Kidney tubule cell (primary cell): ENCODE results near the gene KBTBD4.

Experiments used
- DNase-seq: peaks from one replicate; pipeline ENCODE4 v3.0.0-alpha.2; 2018; ENCODE audit warnings: low spot score

The KBTBD4 gene

GRCh38 chr11:47578524-47579494 is at the start of gene KBTBD4, which contains the start of gene NDUFS3:
TSS of gene KBTBD4 (minus strand) at chr11:47578970. CDS start at chr11:47578951, 19 bp downstream.
TSS of gene NDUFS3 (plus strand) at chr11:47579074. CDS start at chr11:47579092, 18 bp downstream.
- peak; percentile 89 for DNase-seq

- DNase-seq = no peak
Measured at GRCh38 chr11:47628026-47628425, 49.3 kb upstream of the KBTBD4 start.

- DNase-seq = no peak
Measured at GRCh38 chr11:47626234-47626633, 47.5 kb upstream of the KBTBD4 start.

GRCh38 chr11:47620836-47621378 is 42.1 kb upstream of the KBTBD4 start:
- DNase-seq = no peak

- no peak for DNase-seq
Measured at GRCh38 chr11:47617417-47617809, 38.6 kb upstream of the KBTBD4 start.

- DNase-seq = peak; percentile 24
Measured at GRCh38 chr11:47616726-47617416, 38.1 kb upstream of the KBTBD4 start.

GRCh38 chr11:47615249-47615648 is 36.5 kb upstream of the KBTBD4 start:
- no peak for DNase-seq

GRCh38 chr11:47611348-47611794 is 32.6 kb upstream of the KBTBD4 start:
- no peak for DNase-seq

GRCh38 chr11:47609675-47610074 is 30.9 kb upstream of the KBTBD4 start:
- no peak for DNase-seq

- peak; percentile 17 for DNase-seq
Measured at GRCh38 chr11:47607380-47607779, 28.6 kb upstream of the KBTBD4 start.

GRCh38 chr11:47606731-47607130 is 28.0 kb upstream of the KBTBD4 start:
- DNase-seq = no peak

- no peak for DNase-seq
Measured at GRCh38 chr11:47605921-47606320, 27.2 kb upstream of the KBTBD4 start.

- no peak for DNase-seq
Measured at GRCh38 chr11:47603295-47603694, 24.5 kb upstream of the KBTBD4 start.

GRCh38 chr11:47599902-47600301 is 21.1 kb upstream of the KBTBD4 start:
- no peak for DNase-seq

- DNase-seq = no peak
Measured at GRCh38 chr11:47595967-47596366, 17.2 kb upstream of the KBTBD4 start.

- DNase-seq = no peak
Measured at GRCh38 chr11:47595029-47595428, 16.3 kb upstream of the KBTBD4 start.

- no peak for DNase-seq
Measured at GRCh38 chr11:47593934-47594855, 15.4 kb upstream of the KBTBD4 start, which contains the start of gene C1QTNF4. TSS of gene C1QTNF4 (minus strand) at chr11:47594411. CDS start at chr11:47590810, 3,601 bp downstream.

GRCh38 chr11:47593492-47593933 is 14.7 kb upstream of the KBTBD4 start:
- DNase-seq = no peak

GRCh38 chr11:47592970-47593369 is 14.2 kb upstream of the KBTBD4 start:
- DNase-seq = no peak

- DNase-seq = no peak
Measured at GRCh38 chr11:47592251-47592650, 13.5 kb upstream of the KBTBD4 start.

GRCh38 chr11:47591764-47592163 is 13.0 kb upstream of the KBTBD4 start:
- DNase-seq = no peak
